Left cardiac atrium (tissue), 4 donors: ENCODE results near the gene RXRA. TPM values are rescaled to one million over a fixed set of nuclear protein-coding genes. Genes with fewer than 3 reads are reported as not detected.

ENCODE experiments used
- ATAC-seq, 2 donors: fragments of 200-7000 bp; cut with Tn5 transposase; one replicate each; pipeline ENCODE4 v1.9.1; 2020; ENCODE audit warnings: mild to moderate bottlenecking in 2 of 2, moderate library complexity in 2 of 2
- DNase-seq: peaks from one replicate; pipeline ENCODE4 v3.0.0-alpha.2; 2020
- intact Hi-C, 2 donors: fragments of 100-400 bp; cut with DNase I; formaldehyde crosslinking; loops; one replicate each; pipeline versions ENCODE4 v1.14.1 to v1.15.1; 2022 to 2023
- total RNA-seq, 2 donors: library from RNA; stranded (reverse); fragmentation: NEBNext Ultra II Directional; extraction: Animal tissue kit (Norgen Biotek cat#: 25700); gene quantifications; one replicate each; pipeline ENCODE4 v1.2.1, GENCODE V29; 2021
- donor health status: DM: no; HTN: yes; CAD: no.
- donor health status: DM: no; HTN: yes; CAD: no; lungs with severe emphysema.
- donor health status: DM: yes; HTN: yes; CAD: no.
- donor health status: Dilated cardiomyopathy.

RXRA gene
- total RNA-seq, 2 donors from 2014 or later: 41.6 to 67.7 TPM

DNA sequence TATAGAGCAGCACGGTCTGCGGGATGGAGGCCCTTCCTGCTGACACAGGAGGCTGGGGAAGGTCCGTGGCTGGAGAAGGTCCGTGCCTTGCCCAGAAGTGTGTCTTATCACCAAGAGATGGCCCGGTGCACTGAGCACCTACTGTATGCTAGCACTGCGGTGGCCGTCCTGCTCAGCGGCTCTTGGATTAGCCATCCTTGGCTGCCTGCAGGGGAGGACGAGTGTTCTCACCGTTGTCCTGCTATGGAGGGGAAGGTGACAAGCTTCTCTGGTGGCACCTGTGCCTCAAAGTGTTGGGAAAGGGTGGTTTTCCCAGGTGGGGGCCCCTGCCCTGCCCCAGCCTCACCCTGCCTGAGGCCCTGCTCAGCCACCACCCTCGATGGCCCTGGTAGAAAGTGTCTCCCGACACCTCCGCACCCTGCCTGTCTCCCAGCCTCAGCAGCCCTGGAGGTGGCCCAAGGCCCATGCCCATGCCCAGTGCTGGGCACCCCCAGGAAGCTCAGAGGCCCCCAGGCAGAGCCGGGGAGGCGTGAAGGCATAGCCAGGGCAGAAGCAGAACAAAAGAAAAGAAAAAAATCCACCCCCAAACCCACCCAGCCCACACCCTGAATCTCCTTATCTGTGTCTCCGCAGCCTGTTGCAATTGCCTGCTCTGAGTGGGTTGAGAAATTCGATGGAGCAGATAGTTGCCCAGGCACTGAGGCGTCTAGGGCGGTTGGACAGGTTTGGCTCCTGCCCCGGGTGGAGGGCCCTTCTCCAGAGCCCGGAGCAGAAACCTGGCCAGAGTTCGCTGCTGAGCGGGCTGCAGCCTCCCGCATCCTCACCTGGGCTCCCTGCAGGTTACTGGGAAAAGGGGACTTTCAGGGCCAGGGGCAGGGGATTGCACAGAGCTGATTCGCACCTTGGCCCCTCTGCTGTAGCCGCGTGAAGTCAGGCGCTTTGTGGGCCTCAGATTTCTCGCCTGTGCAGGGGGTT lies 30.5 kb downstream of the RXRA start:
- intact Hi-C loops: no loop called here
- DNase-seq (no peak), ATAC-seq (peak in 1 of 2 donors; percentile 43)

DNA sequence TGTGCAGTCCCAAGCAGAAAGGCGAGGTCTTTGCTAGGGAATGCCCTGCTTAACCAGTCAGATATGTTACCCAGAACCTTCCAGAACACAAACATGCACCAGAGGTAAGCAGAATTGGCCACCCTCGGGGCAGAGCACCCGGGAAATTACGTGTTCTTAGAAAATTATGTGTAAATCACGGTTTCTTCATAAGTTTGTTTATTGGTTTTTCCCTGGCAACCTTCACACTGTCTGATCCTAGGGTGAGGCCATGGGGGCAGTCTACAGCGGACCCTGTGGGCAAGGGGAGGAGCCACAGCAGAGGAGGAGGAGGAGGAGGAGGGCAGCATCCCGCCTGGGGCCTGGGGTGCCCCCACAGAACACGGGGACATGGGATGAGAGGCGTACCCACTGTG lies 31.4 kb downstream of the RXRA start:
- ATAC-seq (peak in 1 of 2 donors; percentile 6), DNase-seq (no peak)
- intact Hi-C loops: no loop called here

DNA sequence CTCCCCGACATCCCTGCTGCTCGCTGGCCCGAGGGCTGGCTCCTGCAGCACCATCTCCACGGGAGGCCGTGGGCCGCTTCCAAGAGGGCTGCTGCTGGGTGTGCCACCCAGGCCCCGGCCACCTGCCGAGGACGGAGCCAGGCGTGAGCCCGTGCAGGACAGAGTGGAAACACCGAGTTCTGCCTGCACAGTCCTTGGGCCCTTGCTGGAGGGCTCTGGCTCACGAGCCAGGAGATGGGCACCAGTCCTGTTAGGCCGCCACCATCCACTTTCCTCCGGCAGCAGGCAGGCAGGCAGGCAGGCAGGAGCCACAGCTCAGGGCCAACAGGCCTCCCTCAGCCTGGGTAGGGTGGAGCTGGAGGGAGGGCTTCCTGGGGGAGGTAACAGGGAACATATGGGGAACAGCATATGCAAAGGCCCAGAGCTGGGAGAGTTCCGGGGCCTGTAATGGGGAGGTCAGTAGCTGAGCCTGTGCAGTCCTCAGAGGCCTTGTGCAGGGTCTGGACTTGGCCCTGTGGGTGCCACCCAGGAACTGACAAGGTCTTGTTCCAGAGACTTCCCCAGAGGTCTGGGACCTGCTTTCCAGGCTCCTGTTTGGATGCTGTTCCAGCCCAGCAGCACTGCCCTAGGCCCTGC lies 31.9 kb downstream of the RXRA start:
- ATAC-seq: no peak
- intact Hi-C loops: no loop called here
- DNase-seq: no peak

DNA sequence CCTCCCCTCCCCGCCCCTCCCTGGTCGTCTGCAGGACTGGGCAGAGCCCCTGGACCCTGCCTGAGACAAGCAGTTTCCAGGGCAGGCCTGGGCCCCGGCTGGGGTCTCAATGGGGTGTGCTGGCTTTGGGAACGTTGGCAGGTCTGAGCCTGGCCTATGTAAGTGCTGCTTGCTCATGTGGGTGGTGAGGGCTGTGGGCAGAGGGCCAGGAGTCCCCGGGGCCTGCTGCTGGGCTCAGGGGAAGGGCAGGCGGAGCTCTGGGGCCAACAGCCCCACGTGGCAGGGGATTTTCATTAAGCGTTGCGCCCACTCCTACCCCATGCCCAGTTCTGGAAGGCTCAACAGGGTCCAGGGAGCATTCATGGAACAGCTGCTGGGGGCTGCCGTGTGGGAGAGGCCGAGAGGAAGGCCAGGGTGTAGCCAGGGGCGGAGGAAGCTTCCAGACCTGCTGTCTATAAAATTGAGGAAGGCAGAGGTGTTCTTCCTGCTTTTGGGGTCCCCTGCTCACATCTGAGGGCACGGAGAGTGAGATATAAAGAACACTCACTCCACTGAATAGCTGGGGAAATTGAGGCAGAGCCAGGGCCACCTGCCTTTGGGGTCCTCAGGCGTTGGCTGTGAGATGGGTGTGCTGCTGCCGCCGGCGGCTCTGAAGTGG lies 32.5 kb downstream of the RXRA start:
- intact Hi-C loops: no loop called here
- ATAC-seq: peak; percentile 13 to 34
- DNase-seq: peak; percentile 61

DNA sequence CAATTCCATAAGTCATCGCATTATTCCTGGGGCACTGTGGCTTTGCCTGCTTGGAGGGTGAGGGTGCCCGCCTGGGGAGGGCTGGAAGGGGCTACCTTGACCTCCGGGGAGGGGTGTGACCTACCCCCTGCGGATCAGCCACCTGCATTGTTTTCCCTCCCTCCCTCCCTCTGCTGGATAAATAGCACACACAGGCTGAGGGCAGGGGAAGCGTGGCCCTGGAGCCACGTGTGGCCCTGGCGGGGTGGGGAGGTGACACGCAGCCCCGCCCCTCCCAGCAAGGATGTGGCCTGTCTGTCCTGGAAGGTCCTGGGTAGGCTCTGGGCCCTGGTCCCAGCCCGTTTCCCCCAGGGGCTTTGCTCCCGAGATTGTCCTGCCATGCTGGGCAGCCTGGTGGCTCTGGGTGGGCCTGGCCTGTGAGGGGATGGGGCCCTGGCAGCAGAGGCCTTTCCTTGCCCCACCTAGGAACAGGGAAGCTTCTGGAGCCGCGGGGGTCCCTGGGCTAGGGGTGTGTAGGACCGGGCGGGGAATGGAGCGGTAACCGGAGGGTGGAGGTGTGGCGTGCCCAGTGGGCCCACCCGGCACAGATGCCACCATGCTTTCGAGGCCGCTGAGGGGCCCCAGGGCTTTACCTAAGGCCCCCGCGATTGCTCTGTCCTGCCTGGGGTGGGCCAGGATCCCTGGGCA lies 33.4 kb downstream of the RXRA start:
- ATAC-seq: no peak
- intact Hi-C loops: no loop called here

DNA sequence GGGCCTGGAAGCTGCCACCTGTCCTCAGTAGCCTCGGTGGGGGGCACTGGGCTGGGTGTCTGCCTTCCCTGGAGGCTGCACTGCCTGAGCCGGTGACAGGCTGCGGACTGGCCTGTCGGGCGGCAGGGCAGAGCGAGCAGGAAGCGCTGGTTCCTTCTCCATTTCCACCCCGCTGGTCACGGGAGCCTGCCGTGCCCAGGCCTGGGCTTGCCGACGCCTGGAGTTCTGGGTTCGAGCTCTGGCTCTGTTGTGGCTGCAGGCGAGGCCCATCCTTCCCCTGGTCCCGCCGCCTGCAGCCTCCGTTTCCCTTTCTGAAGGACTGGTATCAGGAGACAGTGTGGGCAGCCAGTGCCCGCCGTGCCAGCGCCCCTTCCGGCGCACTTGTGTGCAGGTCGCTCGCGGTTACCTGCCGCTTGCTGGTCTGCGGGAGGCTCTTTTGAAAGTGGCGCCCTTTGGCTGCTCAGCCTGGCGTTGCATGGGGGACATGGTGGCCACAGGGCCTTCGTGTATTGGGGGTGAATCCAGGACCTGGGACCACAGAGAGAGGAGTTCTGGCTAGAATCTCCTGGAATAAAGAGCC lies 34.0 kb downstream of the RXRA start:
- ATAC-seq (no peak), DNase-seq (no peak)
- intact Hi-C loops: no loop called here

More for the DNA sequence above, 33.4 kb downstream of the RXRA start:
- DNase-seq: no peak

DNA sequence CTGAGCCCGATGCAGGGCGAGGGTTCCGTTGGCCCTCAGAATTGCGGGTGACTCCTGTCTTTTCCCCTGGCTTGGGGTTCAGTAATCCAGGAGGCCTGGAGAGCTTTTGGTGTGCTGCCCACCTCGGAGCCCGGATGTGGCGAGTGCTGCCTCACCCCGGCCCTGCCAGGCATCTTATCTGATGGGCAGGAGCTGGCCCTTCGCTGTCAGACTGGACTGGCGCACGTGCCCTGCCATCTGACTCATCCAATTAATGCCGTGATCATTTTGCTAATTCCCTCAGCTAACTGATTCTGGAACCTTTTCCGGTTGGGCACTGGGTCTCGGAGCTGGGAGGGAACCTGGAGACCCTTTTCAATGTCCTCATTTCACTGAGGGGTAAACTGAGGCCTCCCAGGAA lies 34.6 kb downstream of the RXRA start:
- DNase-seq (peak; percentile 77), ATAC-seq (peak; percentile 53 to 60)
- intact Hi-C loops: no loop called here

DNA sequence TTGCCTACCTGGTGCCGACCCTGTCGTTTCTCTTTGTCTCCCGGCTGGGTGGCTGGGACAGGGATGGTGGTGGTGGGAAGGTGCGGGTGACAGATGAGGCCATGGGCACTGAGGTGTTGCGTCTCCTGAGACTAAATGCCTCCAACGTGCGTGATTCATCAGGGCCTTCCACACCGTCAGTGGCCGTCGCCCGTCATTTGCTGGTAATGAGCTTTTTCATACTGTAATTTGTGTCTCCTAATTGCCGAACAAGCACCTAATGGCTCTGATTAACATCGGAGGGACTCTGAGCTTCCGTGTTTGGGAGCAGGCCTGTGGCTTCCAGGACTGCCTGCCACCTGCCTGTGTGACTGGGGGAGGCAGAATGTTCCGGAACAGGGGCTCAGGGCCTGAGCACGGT lies 35.2 kb downstream of the RXRA start:
- intact Hi-C loops: no loop called here
- DNase-seq (no peak), ATAC-seq (no peak)

DNA sequence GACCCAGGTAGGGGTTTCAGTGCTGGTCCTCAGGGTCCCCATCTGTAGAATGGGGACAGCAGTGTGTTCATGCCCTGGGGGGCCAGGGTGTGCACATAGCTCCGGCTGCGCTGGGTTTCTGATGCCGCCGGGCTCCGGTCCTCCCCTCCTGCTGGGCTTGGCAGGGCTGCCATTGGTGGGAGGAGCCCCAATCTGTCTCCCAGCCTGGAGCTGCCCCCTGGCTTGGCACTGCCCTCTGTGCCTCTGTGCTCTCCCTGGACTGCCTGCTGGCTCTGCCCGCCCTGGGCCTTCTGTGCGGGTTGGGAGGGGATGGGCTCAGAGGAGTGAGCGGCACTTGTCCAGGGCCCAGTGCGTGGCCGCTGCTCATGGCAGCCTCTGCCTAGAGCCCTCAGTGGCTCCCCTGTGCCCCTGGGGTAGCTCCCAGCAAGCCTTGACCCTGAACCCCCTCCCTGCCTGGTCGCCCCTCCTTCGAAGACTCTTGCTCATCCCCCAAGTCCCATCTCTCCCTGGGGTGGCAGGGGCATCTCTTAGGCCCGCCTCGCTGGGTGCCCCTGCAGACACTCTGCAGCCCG lies 35.7 kb downstream of the RXRA start:
- intact Hi-C loops: no loop called here
- peak; percentile 1 to 10 for ATAC-seq
- DNase-seq: no peak

DNA sequence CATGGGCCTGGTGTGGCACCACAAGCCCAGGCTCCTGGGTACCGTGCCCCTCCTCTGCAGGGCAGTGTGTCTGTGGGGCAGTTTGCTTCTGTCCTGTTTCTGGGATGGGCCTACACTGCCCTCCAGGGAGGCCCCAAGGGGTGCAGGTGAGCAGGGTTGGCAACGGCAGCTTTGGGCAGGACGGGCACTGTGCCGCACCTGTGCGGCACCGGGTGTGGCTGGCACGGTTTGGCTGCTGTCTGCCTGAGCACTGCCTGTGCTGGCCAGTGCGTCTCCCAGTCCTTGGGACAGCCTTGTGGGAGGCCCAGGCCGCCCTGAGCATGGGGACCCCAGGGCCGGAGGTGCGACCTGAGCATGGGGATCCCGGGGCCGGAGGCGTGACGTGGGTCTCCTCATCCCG lies 37.2 kb downstream of the RXRA start:
- ATAC-seq (no peak), DNase-seq (no peak)
- intact Hi-C loops: no loop called here

DNA sequence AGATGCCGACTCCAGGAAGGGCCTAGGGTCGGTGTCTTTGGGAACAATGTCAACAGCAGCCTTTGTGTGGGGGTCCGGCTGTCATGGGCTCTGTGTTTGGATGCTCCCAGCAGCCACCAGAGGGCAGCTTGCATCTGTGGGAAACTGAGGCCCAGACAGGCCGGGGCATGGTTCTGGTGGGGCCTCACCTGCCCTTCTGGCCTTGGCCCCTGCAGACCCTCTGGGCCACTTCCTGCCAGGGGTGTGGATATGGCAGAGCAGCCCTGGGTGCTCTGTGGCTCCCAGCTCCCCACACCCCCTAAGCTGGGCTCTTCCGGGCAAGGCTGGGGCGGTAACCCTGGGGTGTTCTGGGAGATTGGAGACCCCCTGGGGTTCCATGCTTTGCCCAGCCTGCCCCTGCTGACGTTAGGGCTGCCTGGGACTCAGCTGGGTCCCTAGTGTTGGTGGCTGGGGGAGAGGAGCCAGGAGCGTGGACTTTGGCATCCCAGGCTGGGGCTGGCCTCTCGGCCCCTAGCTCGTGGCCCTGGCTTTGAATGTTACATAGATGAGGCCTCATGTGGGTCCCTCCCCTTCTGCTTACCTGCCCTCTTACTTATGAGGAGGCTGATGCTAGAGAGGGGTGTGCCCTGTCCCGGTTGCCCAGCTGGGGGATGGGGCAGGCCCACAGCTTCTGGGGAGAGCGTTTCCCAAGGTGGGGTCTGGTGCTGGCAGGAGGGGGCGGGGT lies 38.3 kb downstream of the RXRA start:
- ATAC-seq (no peak), DNase-seq (no peak)
- intact Hi-C loops: no loop called here

DNA sequence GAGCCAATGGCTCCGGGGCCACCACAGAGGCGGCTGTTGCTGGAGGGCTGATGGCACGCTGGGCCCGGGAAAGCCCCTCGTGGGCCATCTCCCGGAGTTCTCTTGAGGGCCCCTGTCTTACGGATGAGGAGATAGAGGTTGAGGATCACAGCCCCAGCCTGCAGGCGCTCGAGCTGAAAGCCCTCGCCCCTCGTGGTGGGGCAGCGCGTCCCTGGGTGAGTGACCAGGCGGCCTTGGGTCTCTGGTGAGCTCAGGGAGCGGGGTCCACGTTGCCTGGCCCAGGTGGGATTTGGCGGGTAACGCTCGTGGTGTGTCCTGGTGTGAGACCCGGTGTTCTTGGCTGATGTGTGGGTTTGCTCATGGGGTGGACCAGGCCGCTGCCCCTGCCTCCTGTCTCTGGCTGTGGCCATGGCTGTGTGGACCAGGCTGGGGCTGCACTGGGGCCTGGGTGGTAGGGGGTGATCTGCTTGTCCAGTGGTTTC lies 38.9 kb downstream of the RXRA start:
- ATAC-seq: no peak
- DNase-seq: no peak
- intact Hi-C loops: no loop called here

DNA sequence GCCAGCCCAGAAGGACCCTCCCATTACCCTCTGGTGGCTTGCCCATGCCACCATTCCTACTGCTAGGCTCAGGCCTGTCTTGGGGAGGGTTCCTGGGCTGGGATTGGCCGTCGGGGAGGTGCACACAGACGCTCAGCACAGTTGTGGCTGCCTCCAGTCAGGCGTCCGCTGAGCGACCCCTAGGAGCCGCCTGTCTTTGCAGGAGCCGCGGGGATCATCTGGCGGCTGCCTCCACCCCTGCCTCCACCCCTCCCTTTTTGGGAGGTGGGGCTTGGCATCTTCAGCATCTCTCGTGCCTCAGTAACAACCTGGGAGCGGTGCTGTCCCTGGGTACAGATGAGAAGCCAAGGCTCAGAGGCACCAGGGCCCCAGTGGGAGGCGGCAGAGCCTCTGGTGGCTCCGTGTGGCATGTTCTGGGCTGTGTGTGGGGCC lies 39.6 kb downstream of the RXRA start:
- intact Hi-C loops: no loop called here
- peak; percentile 65 for DNase-seq
- ATAC-seq: peak; percentile 38 to 54

DNA sequence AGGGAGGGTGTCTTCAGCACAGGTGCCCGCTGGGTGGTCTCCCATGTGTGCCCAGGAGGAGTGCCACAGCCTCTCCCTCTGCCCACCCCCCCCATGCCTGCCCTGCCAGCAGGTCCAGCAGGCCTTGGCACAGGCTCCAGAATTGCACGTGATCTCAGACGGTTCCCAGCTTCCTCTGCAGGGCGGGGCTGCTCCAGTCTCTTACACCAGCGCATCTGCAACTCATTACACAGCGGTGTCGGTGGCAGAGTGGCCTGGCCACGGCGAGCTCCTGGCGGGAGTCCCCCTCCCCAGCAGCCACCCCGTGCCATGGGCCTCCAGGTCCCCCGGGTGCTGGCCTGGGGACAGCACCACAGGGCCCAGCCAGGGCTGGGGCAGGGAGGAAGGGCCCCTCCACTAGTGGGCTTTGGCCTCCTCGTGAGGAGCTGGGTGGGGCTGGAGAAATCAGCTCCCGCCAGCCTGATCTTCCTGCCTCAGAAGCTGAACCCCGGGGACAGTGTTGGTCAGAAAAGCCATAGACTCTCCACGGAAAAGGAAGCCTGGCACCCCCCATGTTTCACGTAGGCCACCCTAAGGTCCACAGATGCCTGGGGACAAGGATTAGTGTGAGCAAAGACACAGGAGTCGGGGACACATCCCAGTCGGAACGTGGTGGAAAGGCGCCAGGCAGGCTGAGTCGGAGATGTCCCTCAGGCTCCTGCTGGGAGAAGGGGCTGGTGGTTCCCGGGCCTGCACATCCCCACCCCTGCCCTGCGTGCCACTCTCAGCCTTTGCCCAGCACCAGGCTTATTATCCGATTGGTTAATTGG lies 40.2 kb downstream of the RXRA start:
- DNase-seq: peak; percentile 93
- intact Hi-C loops: no loop called here
- peak; percentile 86 to 89 for ATAC-seq

DNA sequence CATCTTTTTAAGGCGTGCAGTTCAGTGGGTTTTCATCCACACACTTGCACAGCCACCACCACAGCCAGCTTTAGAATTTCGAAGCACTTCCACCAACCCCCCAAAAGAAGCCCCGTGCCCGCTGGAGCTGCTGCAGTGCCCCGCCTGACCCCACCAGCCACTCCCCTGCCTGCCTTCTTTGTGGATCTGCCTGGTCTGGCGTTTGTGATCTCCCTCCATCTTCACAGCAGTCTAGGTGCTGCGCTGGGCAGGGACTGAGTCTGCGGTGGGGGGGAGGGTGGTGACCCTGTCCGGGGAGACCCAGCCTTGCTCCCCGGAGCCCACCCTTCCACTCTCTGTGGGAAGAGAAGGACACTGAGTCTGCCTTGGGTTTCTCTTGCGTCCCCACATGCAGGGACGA lies 40.8 kb downstream of the RXRA start:
- ATAC-seq (no peak), DNase-seq (no peak)
- intact Hi-C loops: no loop called here

DNA sequence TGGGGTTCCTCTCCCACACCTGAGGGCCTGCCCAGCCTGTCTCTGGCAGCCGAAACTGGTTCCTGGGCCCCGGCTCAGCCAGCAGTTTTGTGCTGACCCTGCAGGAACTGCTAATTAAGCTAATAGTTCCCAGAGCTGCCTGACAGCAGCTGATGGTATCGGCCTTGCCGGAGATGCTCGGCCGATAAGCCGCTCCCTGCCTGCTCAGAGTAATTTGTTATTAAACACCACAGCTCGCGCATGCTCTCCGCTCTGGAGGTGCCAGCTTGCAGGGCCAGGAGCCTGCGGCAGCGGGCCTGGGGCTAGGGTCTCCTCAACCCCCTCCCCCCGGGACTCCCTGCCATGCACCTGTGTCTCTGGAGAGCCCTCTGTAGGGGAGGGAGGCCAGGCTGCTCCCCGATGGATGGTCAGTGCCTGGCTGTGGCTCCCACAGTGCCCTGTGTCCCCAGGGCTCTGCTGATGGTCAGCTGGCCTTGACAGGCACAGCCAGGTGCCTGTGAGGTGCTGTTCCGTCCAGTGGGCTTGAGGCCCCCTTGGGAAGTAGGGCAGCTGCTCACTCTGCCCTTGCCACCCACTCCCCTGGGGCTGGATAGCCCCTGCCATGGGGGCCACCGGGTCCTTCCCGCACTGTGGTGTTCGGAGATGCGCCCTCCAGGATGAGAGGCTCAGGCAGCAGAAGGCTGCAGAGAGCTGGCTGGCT lies 41.7 kb downstream of the RXRA start:
- intact Hi-C loops: no loop called here
- ATAC-seq (no peak), DNase-seq (no peak)

DNA sequence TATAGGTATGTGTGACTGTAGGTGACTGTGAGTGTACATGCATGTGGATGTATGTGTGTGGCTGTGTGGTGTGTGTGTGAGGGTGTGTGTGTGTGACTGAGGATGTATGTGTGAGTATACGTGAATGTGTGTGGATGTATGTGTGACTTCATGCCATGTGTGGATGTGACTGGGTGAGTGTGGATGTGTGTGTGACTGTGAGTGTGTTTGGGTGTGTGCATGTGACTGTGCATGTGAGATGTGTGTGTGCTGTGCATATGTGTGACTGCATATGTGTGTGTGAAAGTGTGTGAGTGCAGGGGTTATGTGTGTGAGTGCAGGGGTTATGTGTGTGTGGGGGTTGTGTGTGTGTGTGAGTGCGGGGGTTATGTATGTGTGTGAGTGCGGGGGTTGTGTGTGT lies 42.3 kb downstream of the RXRA start:
- intact Hi-C loops: no loop called here
- no peak for DNase-seq

More for the DNA sequence above, 42.3 kb downstream of the RXRA start:
- ATAC-seq: no peak
